SK-N-SH (cell line): ENCODE data around the gene FADS3. TPM values are rescaled to one million over a fixed set of nuclear protein-coding genes. Genes with fewer than 3 reads are reported as not detected.

Source experiments
- CTCF ChIA-PET: fragments of 300-600, 350-600 bp; formaldehyde crosslinking; extraction: SDS; loops from one replicate; lab custom pipeline; 2021; lab: Yijun Ruan, JAX
- POLR2A ChIA-PET: fragments of 350-600 bp; sonication (Branson Sonifier 250); formaldehyde crosslinking; extraction: SDS; loops from one replicate; lab custom pipeline; 2020; ENCODE audit warnings: antibody characterized with exemption, inconsistent platforms; lab: Yijun Ruan, JAX
- DNase-seq: peaks from one replicate; pipeline ENCODE4 v3.0.0; 2012
- H2AFZ ChIP-seq: fragments of 200-600 bp; sonication (generic); 2 replicates; pipeline ENCODE4 v1.8.1; 2016; ENCODE audit warnings: antibody characterized with exemption, mild to moderate bottlenecking, low read depth
- H3F3A ChIP-seq: fragments of 200-600 bp; sonication (generic); replicated peaks from 2 replicates; pipeline ENCODE3; 2016; ENCODE audit warnings: antibody characterized with exemption, mild to moderate bottlenecking; ENCODE audit not compliant: insufficient read depth
- H3K27ac ChIP-seq, 2 experiments: fragments of 200-500 bp in 1 of 2; fragments of 200-600 bp in 1 of 2; sonication (Bioruptor generic) in 1 of 2; sonication (generic), shearing (Covaris generic) in 1 of 2; 2 replicates each; pipeline versions ENCODE4 v1.5.1 to v1.6.1; 2014 to 2016; ENCODE audit warnings: low read depth in 2 of 2, inconsistent platforms in 1 of 2, low read length in 1 of 2, mild to moderate bottlenecking in 1 of 2, mixed read lengths in 1 of 2
- H3K27me3 ChIP-seq: fragments of 200-600 bp; sonication (generic), shearing (Covaris generic); 2 replicates; pipeline ENCODE4 v1.6.1; 2016; ENCODE audit warnings: mixed run types; ENCODE audit not compliant: insufficient read depth
- H3K36me3 ChIP-seq, 2 experiments: fragments of 200-500 bp in 1 of 2; fragments of 200-600 bp in 1 of 2; sonication (Bioruptor generic) in 1 of 2; sonication (generic) in 1 of 2; replicated peaks in 1 of 2; 2 replicates each; pipeline versions ENCODE3 to v1.5.1; 2014 to 2016; ENCODE audit warnings: low read length in 1 of 2, mild to moderate bottlenecking in 1 of 2; ENCODE audit not compliant: insufficient read depth in 2 of 2, control insufficient read depth in 1 of 2
- H3K4me1 ChIP-seq, 2 experiments: fragments of 200-500 bp in 1 of 2; fragments of 200-600 bp in 1 of 2; sonication (Bioruptor generic) in 1 of 2; sonication (generic), shearing (Covaris generic) in 1 of 2; 2 replicates each; pipeline versions ENCODE4 v1.5.1 to v1.6.1; 2014 to 2016; ENCODE audit warnings: low read depth in 1 of 2, low read length in 1 of 2, mixed run types in 1 of 2; ENCODE audit not compliant: insufficient read depth in 2 of 2, control insufficient read depth in 1 of 2
- H3K4me2 ChIP-seq: fragments of 200-600 bp; sonication (generic), shearing (Covaris generic); 2 replicates; pipeline ENCODE4 v1.6.1; 2017; ENCODE audit warnings: mixed run types
- H3K4me3 ChIP-seq, 2 experiments: fragments of 200-500 bp in 1 of 2; fragments of 200-600 bp in 1 of 2; sonication (Bioruptor generic) in 1 of 2; sonication (generic), shearing (Covaris generic) in 1 of 2; 2 replicates each; pipeline versions ENCODE4 v1.5.1 to v1.8.1; 2014 to 2016; ENCODE audit warnings: low read depth in 2 of 2, inconsistent platforms in 1 of 2, low read length in 1 of 2, mild to moderate bottlenecking in 1 of 2, mixed read lengths in 1 of 2, moderate library complexity in 1 of 2
- H3K79me2 ChIP-seq: fragments of 200-600 bp; sonication (generic); 2 replicates; pipeline ENCODE4 v1.8.1; 2017; ENCODE audit warnings: mild to moderate bottlenecking; ENCODE audit not compliant: insufficient read depth
- H3K9ac ChIP-seq: fragments of 200-600 bp; sonication (generic); 2 replicates; pipeline ENCODE4 v1.6.1; 2017; ENCODE audit warnings: mixed run types
- H3K9me2 ChIP-seq: fragments of 200-600 bp; sonication (generic); 2 replicates; pipeline ENCODE4 v1.6.1; 2017; ENCODE audit warnings: mixed run types
- H3K9me3 ChIP-seq: fragments of 200-600 bp; sonication (generic); 2 replicates; pipeline ENCODE4 v1.6.1; 2017; ENCODE audit warnings: mixed run types, mild to moderate bottlenecking, moderate library complexity
- H4K20me1 ChIP-seq: fragments of 200-600 bp; sonication (generic); 2 replicates; pipeline ENCODE4 v1.6.1; 2017; ENCODE audit warnings: mild to moderate bottlenecking, mixed run types; ENCODE audit not compliant: insufficient read depth
- ELF1 ChIP-seq: IDR thresholded peaks from 2 replicates; pipeline ENCODE4 v1.4.0; 2012
- EP300 ChIP-seq, 2 experiments: IDR thresholded peaks; 2 replicates each; pipeline versions ENCODE4 v1.4.0 to v1.6.1; 2012; ENCODE audit warnings: borderline replicate concordance in 1 of 2, low read depth in 1 of 2, low read length in 1 of 2
- FOXM1 ChIP-seq: IDR thresholded peaks from 2 replicates; pipeline ENCODE4 v1.4.0; 2012; ENCODE audit warnings: low read depth, mild to moderate bottlenecking
- GATA2 ChIP-seq: sonication (generic); formaldehyde crosslinking; IDR thresholded peaks from 2 replicates; pipeline ENCODE4 v1.5.0; 2020; ENCODE audit warnings: mild to moderate bottlenecking, missing genetic modification reagents
- IRF3 ChIP-seq: fragments of 150-350 bp; IDR thresholded peaks from 2 replicates; pipeline ENCODE4 v1.6.1; 2016; ENCODE audit warnings: mild to moderate bottlenecking, low read depth, low read length
- JUND ChIP-seq: IDR thresholded peaks from 2 replicates; pipeline ENCODE4 v1.4.0; 2012
- NRF1 ChIP-seq: IDR thresholded peaks from 2 replicates; pipeline ENCODE4 v1.6.1; 2012; ENCODE audit warnings: low read depth, mild to moderate bottlenecking, low read length
- POLR2AphosphoS5 ChIP-seq: IDR thresholded peaks from 2 replicates; pipeline ENCODE4 v1.6.1; 2012; ENCODE audit warnings: low read depth, low read length
- RXRA ChIP-seq: IDR thresholded peaks from 2 replicates; pipeline ENCODE4 v1.4.0; 2012; ENCODE audit warnings: low read depth, mild to moderate bottlenecking, borderline replicate concordance
- SIN3A ChIP-seq: IDR thresholded peaks from 2 replicates; pipeline ENCODE4 v1.6.1; 2012; ENCODE audit warnings: low read depth, mild to moderate bottlenecking, low read length, moderate library complexity, borderline replicate concordance
- TCF12 ChIP-seq: IDR thresholded peaks from 2 replicates; pipeline ENCODE4 v1.4.0; 2012
- TEAD4 ChIP-seq: IDR thresholded peaks from 2 replicates; pipeline ENCODE4 v1.4.0; 2012; ENCODE audit warnings: mild to moderate bottlenecking, borderline replicate concordance; ENCODE audit not compliant: insufficient read depth
- USF1 ChIP-seq: IDR thresholded peaks from 2 replicates; pipeline ENCODE4 v1.4.0; 2012; ENCODE audit warnings: low read depth, borderline replicate concordance
- USF2 ChIP-seq: fragments of 150-350 bp; IDR thresholded peaks from 2 replicates; pipeline ENCODE4 v1.6.1; 2017; ENCODE audit warnings: antibody characterized with exemption, low read length, low read depth, borderline replicate concordance
- YY1 ChIP-seq: IDR thresholded peaks from 2 replicates; pipeline ENCODE4 v1.4.0; 2012; ENCODE audit warnings: low read depth, mild to moderate bottlenecking
- ZBTB33 ChIP-seq: IDR thresholded peaks from 2 replicates; pipeline ENCODE4 v1.4.0; 2012; ENCODE audit warnings: low read depth, borderline replicate concordance
- WGBS: methylation state at CpG from one replicate; pipeline ENCODE4 v1.1.6; 2017; ENCODE audit warnings: low lambda C conversion rate; 5-methylcytosine and 5-hydroxymethylcytosine counted together
- polyA plus RNA-seq, 3 experiments: library from polyadenylated mRNA; depleted of rRNA; stranded (reverse); fragments of >200 nt; gene quantifications; 2 replicates each; pipeline ENCODE4 v1.2.3, GENCODE V29; 2012

Gene FADS3
- polyA plus RNA-seq, 1 of the 3 experiments (the other 2 are of a cell fraction), result 93.3 TPM

GRCh38 chr11:61913699-61914395 is 22.5 kb upstream of the FADS3 start:
- Histone ChIP-seq H3K4me1 (peaks cover 0 to 17% of the 10 kb centered on the region in 2 experiments; a peak in 1 of 4 replicates), H3K9me2 (no peaks in the 10 kb centered on the region), H3K4me2 (no peak overlapping the region), H3F3A (no peaks in the 10 kb centered on the region), H3K4me3 (no peak overlapping the region), H3K36me3 (no peaks in the 10 kb centered on the region), H3K27me3 (no peaks in the 10 kb centered on the region), H3K9ac (no peak overlapping the region), H2AFZ (no peak overlapping the region), H3K27ac (no peak overlapping the region), H4K20me1 (no peaks in the 10 kb centered on the region), H3K9me3 (no peaks in the 10 kb centered on the region), H3K79me2 (no peaks in the 10 kb centered on the region)
- DNase-seq, result peak; percentile 11
- 89% methylated on average over 7 of the region's 8 CpGs for WGBS
- ChIA-PET POLR2A (interaction anchor here (0.6 kb wide), 1 partner anchor 55 kb away, joined by 3 read pairs; no protein-coding TSS in a partner anchor), CTCF (interaction anchor here (0.6 to 5.9 kb wide), 6 partner anchors 11 to 168 kb away, joined by 3 to 85 read pairs (median 4); no protein-coding TSS in a partner anchor)
- TF ChIP-seq YY1 (no peak), FOXM1 (no peak), EP300 (IDR thresholded peaks at IDR 0.05; ENCODE audit: borderline replicate concordance in 1 of 2, low read depth in 1 of 2, low read length in 1 of 2) (no peak)

GRCh38 chr11:61912991-61913698 is 21.8 kb upstream of the FADS3 start:
- no peaks in the 10 kb centered on the region for H3K36me3 ChIP-seq
- no peak overlapping the region for H2AFZ ChIP-seq
- H3K4me3 ChIP-seq, result no peak overlapping the region
- peaks cover 0 to 13% of the 10 kb centered on the region in 2 experiments; a peak in 1 of 4 replicates for H3K4me1 ChIP-seq
- no peak overlapping the region for H3K4me2 ChIP-seq
- peak; percentile 16 for DNase-seq
- ChIA-PET CTCF (interaction anchor here (0.6 to 5.9 kb wide), 5 partner anchors 12 to 169 kb away, joined by 3 to 85 read pairs (median 4); no protein-coding TSS in a partner anchor), POLR2A (no interaction called here)
- no peaks in the 10 kb centered on the region for H4K20me1 ChIP-seq
- TF ChIP-seq POLR2AphosphoS5 (no peak), TCF12 (no peak), ZBTB33 (no peak)
- no peaks in the 10 kb centered on the region for H3K79me2 ChIP-seq
- H3F3A ChIP-seq, result no peaks in the 10 kb centered on the region
- WGBS, result 89% methylated on average over 15 of the region's 18 CpGs
- H3K9me2 ChIP-seq, result no peaks in the 10 kb centered on the region
- no peak overlapping the region for H3K9ac ChIP-seq
- no peaks in the 10 kb centered on the region for H3K9me3 ChIP-seq
- H3K27ac ChIP-seq, result no peak overlapping the region
- H3K27me3 ChIP-seq, result no peaks in the 10 kb centered on the region

GRCh38 chr11:61912530-61912898 is 21.2 kb upstream of the FADS3 start:
- Histone ChIP-seq H3K9ac (no peak overlapping the region), H3K4me2 (no peak overlapping the region), H3K36me3 (no peaks in the 10 kb centered on the region), H2AFZ (no peak overlapping the region), H3K9me2 (no peaks in the 10 kb centered on the region), H3K27ac (no peak overlapping the region), H3K4me3 (no peak overlapping the region), H3K9me3 (no peaks in the 10 kb centered on the region), H3K27me3 (no peaks in the 10 kb centered on the region), H3K79me2 (no peaks in the 10 kb centered on the region), H4K20me1 (no peaks in the 10 kb centered on the region), H3K4me1 (peaks cover 0 to 7% of the 10 kb centered on the region in 2 experiments; a peak in 1 of 4 replicates), H3F3A (no peaks in the 10 kb centered on the region)
- peak; percentile 17 for DNase-seq
- POLR2A ChIA-PET, result no interaction called here
- CTCF ChIA-PET, result interaction anchor here (1.1 to 5.9 kb wide), 4 partner anchors 13 to 169 kb away, joined by 3 to 85 read pairs (median 4); no protein-coding TSS in a partner anchor
- WGBS, result 90% methylated on average over 6 of the region's 6 CpGs
- TF ChIP-seq NRF1, result no peak
- TF ChIP-seq GATA2, result no peak
- no peak for TF ChIP-seq USF1
- TF ChIP-seq RXRA, result no peak
- no peak for TF ChIP-seq JUND
- no peak for TF ChIP-seq SIN3A
- TF ChIP-seq TEAD4, result no peak
- TF ChIP-seq ELF1, result no peak
- TF ChIP-seq USF2, result no peak
- no peak for TF ChIP-seq IRF3
